Bronchial epithelial cell (primary cell): ENCODE results near the gene IL6R. TPM values are rescaled to one million over a fixed set of nuclear protein-coding genes. Genes with fewer than 3 reads are reported as not detected.
"Not testable (repeated sequence)": the region's sequence is repeated elsewhere in the genome, so short reads cannot be mapped to it uniquely, and the experiment has no call there.

Experiments
- DNase-seq: peaks from one replicate; pipeline ENCODE4 v3.0.0-alpha.2; 2010; ENCODE audit warnings: low read depth
- FAIRE-seq: peaks from 2 replicates; lab custom pipeline; 2011; peaks lifted over from hg19 to GRCh38; lab: Jason Lieb, UNC
- H3K27me3 ChIP-seq: 2 replicates; pipeline ENCODE4 v1.5.1; 2011; ENCODE audit warnings: low read length; ENCODE audit not compliant: control insufficient read depth, insufficient read depth
- H3K36me3 ChIP-seq: 2 replicates; pipeline ENCODE4 v1.5.1; 2011; ENCODE audit warnings: low read length; ENCODE audit not compliant: control insufficient read depth, insufficient read depth
- H3K4me3 ChIP-seq: 2 replicates; pipeline ENCODE4 v1.5.1; 2011; ENCODE audit warnings: mild to moderate bottlenecking, low read depth, low read length, control low read depth
- CTCF ChIP-seq: IDR thresholded peaks from 2 replicates; pipeline ENCODE4 v1.5.1; 2011; ENCODE audit warnings: mild to moderate bottlenecking, moderate library complexity, low read length, control low read depth, inconsistent platforms; ENCODE audit not compliant: insufficient read depth, severe bottlenecking
- total RNA-seq: library from RNA; depleted of rRNA; stranded (reverse); fragments of >200 nt; gene quantifications from 2 replicates; pipeline ENCODE4 v1.2.1, GENCODE V29; 2014

The IL6R gene
- total RNA-seq, 1 donor from 2014 or later, result 47.9 TPM

- no peaks in the 10 kb centered on the region for H3K27me3 ChIP-seq
- no peak for TF ChIP-seq CTCF
- no peak overlapping the region for H3K4me3 ChIP-seq
- H3K36me3 ChIP-seq, result no peaks in the 10 kb centered on the region
- no peak for DNase-seq
- FAIRE-seq, result no peak
These were observed 75.9 kb downstream of the IL6R start for GRCh38 chr1:154481053-154481452.

- peaks cover under 1% of the 10 kb centered on the region for H3K27me3 ChIP-seq
- H3K36me3 ChIP-seq, result no peaks in the 10 kb centered on the region
- peak; percentile 87 for DNase-seq
- no peak for TF ChIP-seq CTCF
- no peak overlapping the region for H3K4me3 ChIP-seq
- FAIRE-seq, result no peak
These were observed 79.0 kb downstream of the IL6R start for GRCh38 chr1:154483941-154484803.

GRCh38 chr1:154485106-154485505, 80.0 kb downstream of the IL6R start:
- Histone ChIP-seq H3K36me3 (no peaks in the 10 kb centered on the region), H3K27me3 (peaks cover 2% of the 10 kb centered on the region), H3K4me3 (no peak overlapping the region)
- FAIRE-seq, result no peak
- no peak for DNase-seq
- no peak for TF ChIP-seq CTCF

DNA sequence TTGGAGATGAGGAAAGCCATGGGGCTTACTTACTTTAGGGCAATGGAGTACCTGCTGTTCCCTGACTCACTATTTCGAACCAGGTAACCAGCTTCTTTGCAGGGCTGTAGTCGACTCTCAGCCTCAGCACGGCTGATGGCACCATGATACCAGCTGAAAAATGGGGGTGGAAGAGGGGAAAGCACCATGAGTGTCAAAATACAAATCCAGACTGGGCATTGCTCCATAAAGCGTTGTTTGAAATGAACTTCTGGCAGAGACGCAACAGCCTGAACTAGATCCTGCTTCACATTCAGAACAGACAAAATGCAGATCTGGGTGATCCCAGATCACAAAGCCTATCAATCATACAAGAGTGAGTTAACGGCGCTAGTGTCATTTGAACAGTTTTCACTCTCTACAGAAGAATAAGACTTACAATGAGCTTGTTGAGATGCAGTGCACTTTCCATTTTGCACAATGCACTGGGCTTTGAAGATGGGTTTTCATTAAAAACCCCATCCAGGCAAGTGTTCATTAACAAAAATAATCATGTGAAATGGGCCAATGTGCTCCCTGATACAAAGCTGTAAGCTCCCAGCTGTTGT, 80.9 kb downstream of the IL6R start:
- FAIRE-seq, result no peak
- no peak for DNase-seq
- H3K36me3 ChIP-seq, result no peaks in the 10 kb centered on the region
- peaks cover 3% of the 10 kb centered on the region for H3K27me3 ChIP-seq
- H3K4me3 ChIP-seq, result no peak overlapping the region
- no peak for TF ChIP-seq CTCF

GRCh38 chr1:154486756-154487155, 81.6 kb downstream of the IL6R start:
- FAIRE-seq, result not testable (repeated sequence)

GRCh38 chr1:154488922-154489321, 83.8 kb downstream of the IL6R start:
- Histone ChIP-seq H3K27me3 (peaks cover 9% of the 10 kb centered on the region), H3K36me3 (no peaks in the 10 kb centered on the region), H3K4me3 (no peak overlapping the region)
- no peak for TF ChIP-seq CTCF
- DNase-seq (no peak), FAIRE-seq (no peak)

More at GRCh38 chr1:154486756-154487155, 81.6 kb downstream of the IL6R start:
- not testable (repeated sequence) for DNase-seq, H3K27me3 ChIP-seq, H3K36me3 ChIP-seq, H3K4me3 ChIP-seq
